GM19351 (cell line): ENCODE results near the gene CHST8.

ENCODE experiments used
- ATAC-seq: cut with Tn5 transposase; IDR thresholded peaks from one replicate; pipeline ENCODE4 v1.9.1; 2021; ENCODE audit warnings: mild to moderate bottlenecking, moderate library complexity; ENCODE audit not compliant: unreplicated experiment

Gene CHST8

DNA sequence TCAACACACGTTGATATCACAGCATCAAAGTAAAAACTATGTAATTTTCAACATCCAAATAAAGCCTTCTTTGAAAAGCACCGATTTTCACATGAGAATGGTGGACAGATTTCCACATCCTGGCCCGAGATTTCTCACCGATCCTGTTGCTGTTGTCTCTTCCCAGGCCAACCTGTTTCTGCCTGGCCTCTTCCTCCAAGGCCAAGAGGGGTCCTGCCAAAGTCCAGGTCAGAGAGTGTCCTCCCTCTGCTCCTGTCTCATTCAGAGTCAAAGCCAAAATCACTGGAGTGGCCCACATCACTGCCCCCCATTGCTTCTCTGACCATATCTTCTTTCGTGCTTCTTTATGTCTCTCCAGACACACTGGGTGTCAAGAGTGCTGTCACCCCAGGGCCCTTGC is 49.5 kb downstream of the CHST8 start:
- no peak for ATAC-seq

DNA sequence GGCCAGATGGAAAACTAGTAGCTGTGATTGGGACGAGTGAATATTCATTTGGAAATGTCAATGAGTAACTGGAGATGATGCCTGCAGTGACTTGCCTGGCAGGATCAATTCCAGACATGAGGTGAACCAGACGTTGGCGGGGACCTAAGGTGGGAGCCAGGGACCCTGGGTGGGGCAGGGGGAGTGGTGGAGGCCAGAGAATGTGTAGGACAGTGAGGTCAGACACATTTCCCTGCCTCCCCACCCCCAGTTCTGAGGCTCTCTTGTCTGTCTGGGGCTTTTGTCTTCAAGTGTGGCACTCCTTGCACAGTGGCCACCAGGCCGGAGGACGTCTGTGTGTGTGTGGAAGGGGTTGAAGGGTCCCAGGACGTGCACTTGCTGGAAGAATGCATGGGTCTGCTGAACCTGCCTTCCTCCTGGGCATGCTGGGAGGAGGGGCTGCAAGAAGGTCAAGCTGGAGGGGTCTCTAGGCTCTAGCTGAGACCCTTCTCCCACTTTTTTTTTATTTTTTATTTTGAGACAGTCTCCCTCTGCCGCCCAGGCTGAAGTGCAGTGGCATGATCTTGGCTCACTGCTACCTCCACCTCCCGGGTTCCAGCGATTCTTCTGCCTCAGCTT is 51.6 kb downstream of the CHST8 start:
- no peak for ATAC-seq

DNA sequence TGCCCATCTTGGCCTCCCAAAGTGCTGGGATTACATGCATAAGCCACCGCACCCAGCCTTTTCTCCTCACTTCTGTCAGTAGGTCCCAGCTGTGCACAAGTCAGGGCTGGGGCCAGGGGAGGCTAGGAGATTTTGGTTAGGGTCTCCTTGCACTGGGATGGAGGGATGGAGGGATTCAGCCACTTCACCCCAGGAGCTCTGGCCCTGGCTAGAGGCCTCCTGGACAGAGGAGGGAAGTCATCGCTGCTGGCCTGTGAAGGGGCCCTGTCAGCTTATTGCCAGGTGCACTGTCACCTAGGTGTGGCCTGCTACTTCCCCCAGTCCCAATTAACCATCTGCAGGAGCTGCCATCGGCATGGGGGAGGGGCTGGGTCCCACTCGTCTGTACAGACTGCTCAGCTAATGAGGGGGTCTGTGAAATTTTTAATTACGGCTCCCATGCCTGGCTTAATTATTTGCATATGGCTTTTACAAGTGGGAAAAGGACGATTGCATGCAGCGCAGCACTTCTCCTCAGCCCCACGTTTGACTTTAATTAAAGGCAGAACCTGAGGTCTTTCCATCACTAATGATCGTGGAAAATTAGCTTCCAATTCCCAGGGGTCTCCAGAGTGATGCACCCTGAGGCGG is 52.4 kb downstream of the CHST8 start:
- no peak for ATAC-seq

DNA sequence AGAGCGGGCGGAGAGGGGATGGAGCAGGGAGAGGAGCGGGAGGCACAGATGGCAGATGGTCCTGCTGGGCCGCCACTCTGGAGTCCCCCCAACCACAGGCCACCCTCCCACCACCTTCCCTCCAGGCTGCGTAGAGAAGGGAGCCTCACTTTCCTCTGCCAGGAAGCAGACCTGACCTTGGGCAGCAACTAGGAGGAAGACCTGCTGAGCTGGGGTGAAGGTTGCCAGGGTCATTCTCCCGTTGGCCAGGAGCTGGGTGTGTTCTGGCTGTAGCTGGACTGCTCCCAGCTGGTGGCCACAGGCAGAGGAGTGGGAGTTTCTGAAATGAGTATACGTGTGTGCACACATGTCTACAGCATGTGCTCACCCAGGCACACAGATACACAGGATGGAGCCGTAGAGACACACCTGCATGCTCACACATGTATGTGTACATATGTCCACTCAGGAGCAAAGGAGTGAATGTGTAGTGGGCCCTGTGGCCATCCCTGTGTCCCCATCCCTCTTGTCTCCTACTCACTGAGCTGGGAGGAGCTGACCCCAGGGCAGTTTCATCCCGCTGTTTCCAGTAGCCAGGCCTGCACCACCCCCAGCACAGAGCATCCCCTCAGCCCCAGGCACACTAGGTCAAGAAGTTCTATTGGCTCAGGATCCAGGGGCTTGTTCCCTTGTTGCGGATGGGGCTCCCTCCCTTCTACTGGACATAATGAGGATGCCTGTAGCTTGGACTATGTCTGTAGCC is 53.0 kb downstream of the CHST8 start:
- ATAC-seq: no peak

DNA sequence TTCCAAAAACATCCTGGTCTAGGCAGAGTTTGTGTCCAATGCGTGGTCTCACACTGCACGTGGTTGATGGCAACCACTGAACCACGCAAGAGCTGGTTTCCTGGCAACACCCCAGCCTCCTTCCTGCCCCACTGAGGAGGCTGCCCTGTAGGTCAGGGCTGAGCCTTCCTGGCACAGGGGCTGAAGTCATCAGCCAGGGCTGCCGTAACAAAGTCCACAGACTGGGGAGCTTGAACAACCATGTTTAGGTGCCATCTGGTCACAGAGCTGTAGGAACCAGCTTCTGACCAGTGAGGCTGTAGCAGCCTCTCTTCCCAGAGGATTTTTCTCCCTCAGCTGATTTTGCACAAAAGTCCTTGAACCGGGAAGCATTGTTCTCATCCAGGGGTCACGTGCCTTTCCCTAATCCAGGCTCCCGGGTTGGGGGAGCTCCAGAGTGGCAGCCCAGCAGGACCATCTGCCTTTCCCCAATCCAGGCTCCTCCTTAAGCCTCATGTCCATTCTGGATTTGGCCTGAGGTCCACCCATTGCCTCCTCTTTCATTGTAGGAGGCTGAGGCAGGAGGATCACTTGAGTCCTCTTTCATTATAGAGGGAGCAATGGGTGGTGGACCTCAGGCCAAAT is 53.9 kb downstream of the CHST8 start:
- ATAC-seq: no peak

DNA sequence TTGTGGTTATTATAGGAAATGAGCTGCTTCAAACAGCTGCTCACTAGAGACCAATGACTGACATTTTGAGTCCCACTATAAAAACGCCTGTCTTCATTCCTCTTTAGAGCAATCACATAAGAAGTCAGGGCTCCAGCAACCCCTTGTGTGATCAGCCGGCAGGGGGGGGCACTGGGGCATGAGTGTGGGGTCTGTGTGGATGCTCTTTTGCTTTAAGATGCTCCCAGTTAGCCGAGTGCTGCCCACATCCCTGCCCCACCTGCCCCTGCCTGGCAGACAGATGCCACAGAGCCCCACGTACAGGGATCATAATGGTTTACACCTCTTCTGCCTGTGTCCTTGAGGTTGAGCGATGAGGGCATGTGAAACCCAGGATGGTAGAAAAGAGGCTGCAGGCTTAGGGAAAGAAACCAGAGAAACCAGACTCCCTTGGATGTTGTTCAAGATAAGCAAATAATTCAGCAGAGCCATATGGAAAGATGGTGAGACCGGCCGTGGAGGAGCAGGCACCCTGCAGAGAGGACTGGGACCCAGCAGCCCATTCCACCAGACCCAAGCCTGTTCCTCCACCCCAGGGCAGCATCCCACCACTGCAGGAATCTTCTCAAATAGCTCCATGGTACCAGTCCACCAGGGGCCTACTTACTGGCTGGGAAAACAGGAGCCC is 55.4 kb downstream of the CHST8 start:
- no peak for ATAC-seq

DNA sequence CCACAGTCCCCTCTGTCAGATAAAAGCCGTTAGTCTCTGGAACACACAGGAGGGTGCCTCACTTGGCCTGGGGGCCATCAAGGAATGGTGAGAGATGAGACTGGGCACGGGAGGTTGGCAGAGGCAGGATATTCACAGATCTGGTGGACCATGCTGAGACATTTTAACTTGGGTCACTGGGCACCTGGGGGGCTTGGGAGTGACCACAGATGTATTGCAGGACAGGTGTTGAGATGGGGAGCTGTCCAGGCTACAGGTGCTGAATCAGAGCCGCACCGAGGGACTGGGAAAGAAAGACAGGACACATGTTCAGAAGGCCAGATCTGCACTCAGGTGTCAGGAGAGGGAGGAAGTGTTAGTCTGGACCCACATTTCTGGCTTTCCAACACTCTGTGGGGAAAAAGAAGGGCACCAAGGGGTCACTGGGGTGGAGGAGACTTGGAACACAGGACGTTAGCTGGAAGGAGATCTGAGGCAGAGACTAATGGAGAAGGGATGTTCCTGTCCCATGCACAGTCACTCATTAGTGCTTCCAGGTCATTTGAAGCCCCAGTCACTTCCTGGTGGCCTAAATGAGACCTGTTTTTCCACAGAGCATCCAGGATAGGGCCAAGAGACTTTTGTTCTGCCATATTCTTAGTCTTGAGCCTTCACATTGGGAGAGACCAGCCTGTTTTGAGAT is 56.1 kb downstream of the CHST8 start:
- no peak for ATAC-seq

DNA sequence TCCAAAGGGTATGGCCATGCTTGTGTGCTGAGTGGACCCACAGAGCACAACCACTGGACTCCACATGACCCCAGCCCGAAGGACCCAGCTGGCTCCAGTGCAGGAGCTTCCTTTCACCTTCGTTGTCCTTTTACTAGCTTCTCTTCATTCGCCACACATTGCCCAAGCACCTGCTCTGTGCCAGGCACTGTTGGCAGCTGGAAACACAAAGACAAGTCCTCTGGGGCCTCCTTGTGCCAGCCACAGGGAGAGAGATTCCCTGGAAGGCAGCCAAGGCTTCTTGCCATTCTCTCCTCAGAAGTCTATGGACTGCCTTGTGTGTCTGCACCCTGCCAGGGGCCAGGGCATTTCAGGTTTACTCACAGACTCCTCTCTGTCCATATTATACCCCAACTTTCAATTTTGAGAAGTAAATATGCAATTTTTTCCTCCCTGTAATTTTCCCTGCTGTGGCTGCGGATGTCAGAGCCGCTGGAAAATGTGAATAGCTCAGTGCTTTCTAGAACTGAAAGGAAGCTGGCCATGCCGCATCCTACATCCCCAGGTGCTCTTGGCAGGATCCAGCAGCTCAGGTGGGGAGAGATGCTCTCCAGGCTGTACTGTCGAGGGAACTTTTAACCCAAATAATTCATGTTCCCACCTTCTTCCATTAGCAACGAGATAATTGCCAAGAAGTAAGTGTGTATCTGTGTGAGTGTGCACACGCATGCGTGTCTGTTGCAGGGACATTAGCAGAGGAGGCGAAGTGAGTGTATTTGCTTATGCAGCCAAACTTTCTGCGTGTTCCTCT is 57.2 kb downstream of the CHST8 start:
- ATAC-seq: no peak

DNA sequence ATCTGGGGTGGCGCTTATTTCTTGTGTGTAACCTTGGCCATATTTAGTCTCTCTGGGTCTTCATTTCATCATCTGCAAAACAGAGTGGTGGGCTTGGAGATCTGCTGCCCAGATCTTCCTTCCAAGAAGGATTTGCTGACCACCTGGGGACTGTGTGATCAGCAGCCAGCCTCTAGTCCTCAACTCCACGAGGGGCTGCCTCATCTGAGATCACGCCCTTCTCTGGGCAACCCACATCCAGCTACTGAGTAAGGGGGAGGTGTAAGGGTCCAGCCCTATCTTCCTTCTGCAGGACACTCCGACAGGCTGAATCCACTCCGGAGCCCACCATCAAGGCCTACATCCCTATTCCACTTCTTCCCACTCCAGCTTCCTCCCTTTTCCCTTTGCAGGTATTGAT is 57.9 kb downstream of the CHST8 start:
- ATAC-seq: no peak

DNA sequence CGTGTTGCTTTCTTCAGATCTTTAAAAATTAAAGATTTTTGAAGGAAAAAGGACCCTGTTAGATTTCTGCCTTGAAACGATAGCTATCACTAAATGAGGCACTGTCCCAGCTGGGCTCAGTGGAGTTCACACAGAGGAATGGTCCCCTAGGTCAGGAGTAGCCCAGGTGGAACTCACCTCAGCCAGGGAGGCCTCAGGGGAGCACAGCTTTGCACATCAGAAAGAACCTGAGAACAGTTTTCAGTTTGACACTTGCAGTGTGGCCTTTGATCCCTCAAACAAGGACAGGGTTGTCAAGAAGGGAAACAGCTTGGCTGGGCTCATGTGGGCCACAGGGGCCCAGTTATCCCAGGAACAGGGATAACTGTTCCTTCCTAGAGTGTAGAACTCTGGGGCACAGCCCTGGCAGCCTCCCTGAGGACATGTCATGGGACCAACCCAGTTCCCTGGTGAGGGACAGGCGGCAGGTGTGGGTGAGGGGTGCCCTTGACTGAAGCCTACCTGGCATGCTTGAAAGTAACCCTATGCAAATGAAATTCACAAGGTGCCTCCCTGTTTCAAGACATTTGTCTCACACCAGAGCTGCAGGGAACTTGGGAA is 59.4 kb downstream of the CHST8 start:
- no peak for ATAC-seq

DNA sequence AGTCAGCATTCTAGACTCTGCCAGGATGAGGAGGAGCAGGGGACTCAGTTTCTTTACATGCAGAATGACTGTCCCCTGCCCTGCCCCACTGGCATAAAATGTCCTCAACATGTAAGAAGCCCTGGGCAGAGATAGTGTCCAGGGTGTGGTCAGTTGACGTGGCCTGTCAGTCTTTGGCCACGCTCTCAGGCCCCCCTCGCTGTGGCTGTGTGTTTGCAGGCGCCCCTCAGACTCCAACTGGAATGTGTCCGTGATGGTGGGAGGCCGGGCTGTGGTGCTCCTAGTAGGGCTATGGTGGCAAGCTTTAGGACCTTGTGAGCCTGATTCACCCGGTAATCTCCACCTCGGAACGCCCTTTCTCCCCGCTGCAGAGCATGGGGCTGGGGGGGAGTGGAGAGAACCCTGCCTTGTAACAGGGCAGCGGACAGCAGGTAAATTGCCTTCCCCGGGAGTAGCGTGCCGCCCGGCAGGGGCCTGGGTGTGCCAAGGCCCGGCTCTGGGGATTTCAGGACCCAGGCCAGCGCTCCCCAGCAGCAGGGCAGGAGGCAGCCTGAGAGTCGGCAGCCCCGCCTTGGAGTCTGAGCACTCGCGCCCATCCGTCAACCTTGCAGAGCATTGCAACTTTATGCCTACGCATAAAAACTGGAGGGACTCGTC is 62.3 kb downstream of the CHST8 start:
- ATAC-seq: no peak

DNA sequence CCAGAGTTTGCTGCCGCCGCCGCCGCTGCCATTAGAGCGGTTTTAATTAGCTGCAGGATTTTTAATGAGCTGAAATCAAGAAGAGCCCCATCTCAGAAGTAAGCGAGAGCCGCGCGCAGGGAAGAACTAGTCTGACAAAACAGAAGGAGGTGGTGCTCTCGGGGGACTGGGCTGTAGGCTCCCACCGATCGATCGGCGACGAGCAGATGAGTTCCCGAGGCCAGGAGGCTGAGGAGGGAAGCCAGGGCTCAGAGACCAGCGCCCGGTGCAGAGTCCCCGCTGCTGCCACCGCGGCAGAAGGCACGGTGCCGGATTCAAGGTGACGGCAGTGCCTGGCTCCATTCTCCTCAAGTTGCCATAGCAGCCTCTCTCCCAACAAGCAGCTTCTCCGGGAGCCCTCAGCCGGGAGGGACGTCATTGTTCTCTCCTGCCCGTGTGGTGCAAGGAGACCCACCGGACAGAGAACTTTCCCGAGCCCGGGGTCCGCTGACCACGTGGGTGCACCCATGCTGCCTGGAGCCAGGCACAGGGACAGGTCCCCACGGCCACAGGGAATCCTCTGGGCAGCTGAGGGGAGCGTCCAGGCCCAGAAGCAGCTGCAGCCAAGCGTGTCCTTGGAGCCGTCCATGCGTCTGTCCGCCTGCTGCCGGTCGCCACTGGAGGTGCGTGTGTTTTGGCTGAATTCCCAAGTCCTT is 62.9 kb downstream of the CHST8 start:
- ATAC-seq: no peak

DNA sequence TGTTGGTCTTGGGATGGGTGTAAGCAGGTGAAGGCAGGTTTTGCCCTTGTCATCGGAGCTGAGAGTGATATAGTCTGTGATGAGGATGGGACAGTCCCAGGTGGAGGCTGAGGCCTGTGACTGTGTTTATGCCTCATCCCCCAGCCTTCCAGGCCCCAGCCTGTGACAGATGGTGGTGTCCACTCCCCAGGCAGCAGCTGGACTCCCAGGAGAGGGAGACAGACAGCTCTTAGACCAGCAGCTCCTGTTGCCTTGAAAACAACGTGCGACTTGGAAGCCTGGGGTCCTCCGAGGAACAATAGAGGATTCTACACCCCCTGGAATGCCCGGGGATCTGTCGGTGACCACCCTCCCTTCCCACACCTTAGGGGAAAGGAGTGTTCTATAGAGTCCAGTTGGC is 63.8 kb downstream of the CHST8 start:
- ATAC-seq: no peak

DNA sequence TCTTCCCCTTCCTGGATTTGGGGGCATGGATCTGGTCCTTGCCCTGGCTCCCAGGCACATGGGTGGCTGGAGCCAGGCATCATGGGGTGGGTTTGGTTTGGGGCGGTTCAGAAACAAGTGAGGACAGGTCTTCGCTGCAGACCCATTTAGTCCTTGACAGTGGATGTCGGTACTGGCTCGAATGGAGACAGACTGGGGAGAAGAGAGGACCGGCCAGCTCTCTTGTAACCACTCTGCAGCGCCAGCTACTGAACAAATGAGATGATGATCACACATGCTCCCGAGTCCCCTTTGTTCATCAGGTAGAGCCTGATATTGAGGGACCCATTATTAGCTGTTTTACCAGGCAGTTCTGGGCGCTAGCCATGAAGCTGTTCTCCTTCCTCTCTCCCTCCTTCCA is 64.5 kb downstream of the CHST8 start:
- no peak for ATAC-seq

DNA sequence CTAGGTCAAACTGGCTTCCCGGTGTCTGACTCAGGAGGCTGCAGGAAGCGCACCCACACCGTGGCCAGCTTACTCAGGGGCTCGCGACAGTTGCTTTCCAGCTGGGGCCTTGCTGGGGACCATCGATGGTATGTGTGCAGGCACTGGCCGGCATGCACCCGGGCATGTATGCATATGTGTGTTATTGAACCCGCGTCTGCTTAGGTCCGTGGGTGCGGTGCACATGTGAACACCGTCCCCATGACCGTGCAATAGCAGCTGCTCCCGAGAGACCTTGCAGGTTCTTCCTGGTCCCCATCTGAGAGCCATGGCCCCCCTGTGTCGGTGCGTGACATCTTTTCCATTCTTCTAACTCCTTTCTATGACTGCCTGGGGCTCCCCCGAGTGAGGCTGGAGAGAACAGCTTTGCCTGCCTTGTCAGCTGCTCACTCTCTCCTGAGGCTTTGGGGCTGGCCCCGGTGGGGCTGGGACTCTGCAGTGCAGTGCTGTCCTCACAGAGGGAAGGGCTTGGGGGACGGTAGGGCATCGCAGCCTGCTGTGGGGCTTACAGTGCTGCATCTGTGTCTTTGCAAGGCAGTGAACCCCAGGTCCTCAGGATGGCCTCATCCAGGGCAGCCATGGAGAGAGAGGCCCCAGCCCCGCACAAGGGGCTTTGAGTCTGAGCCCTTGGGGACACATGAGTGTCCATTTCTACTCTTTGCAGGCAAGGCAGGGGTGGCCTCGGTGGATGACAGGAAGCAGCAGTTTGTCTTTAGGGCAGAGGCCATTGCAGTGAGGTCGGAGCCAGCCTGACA is 65.1 kb downstream of the CHST8 start:
- ATAC-seq: no peak

DNA sequence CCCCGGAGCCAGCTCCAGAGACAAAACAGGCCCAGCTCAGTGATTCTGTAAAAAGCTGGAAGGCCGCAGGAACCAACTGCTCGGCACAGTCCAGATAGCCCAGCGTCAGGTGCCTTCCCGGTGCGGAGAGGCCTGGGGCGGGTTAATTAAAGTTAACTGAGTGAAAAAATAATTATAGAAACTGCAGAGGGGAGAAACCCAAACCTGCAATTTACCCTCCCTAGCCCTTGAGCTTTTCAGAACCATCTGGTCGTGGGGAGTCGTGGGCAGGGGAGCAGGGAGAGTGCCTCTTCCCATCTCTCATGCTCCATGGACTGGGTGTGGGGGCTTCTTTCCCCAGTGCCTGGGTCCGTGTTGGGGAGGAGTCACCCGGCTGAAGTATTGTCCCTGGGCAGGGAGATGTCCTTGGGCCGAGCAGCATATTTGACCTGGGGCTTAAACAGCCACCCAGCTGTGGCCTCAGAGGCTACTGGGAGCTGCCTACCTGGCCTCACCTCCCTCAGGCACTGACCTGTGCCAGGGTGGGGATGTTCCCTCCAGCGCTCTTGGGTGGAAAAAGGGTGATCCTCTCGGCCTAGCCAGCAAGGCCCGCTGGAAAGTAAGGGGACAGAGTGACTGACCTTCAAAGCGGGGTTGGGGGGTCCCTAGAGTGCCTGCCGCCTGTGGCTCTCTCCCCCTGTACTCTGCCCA is 65.9 kb downstream of the CHST8 start:
- ATAC-seq: no peak
